ENCODE measurements around the gene EMILIN2. TPM values are rescaled to one million over a fixed set of nuclear protein-coding genes. Genes with fewer than 3 reads are reported as not detected.

The EMILIN2 gene
- total and polyA plus RNA-seq, 2 of the 8 experiments (the other 6 are each of a cell fraction or from before 2014, with no cell fraction given), result 6.0 to 7.5 TPM

DNA sequence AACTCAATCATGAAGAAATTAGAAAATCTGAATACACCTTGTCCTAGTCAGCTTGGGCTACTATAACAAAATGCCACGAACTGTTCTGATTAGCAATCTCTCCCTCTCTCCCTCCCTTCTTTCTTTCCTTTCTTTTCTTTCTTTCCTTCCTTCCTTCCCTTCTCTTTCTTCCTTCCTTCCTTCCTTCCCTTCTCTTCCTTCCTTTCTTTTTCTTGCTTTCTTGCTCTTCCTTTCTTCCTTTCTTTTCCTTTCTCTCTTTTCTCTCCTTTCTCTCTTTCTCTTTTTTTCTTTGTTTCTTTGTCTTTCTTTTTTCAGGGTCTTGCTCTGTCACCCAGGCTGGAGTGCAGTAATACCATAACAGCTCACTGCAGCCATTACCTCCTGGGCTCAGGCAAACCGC, 23.6 kb upstream of the EMILIN2 start (continued):
- TF ChIP-seq, protein P1, sequence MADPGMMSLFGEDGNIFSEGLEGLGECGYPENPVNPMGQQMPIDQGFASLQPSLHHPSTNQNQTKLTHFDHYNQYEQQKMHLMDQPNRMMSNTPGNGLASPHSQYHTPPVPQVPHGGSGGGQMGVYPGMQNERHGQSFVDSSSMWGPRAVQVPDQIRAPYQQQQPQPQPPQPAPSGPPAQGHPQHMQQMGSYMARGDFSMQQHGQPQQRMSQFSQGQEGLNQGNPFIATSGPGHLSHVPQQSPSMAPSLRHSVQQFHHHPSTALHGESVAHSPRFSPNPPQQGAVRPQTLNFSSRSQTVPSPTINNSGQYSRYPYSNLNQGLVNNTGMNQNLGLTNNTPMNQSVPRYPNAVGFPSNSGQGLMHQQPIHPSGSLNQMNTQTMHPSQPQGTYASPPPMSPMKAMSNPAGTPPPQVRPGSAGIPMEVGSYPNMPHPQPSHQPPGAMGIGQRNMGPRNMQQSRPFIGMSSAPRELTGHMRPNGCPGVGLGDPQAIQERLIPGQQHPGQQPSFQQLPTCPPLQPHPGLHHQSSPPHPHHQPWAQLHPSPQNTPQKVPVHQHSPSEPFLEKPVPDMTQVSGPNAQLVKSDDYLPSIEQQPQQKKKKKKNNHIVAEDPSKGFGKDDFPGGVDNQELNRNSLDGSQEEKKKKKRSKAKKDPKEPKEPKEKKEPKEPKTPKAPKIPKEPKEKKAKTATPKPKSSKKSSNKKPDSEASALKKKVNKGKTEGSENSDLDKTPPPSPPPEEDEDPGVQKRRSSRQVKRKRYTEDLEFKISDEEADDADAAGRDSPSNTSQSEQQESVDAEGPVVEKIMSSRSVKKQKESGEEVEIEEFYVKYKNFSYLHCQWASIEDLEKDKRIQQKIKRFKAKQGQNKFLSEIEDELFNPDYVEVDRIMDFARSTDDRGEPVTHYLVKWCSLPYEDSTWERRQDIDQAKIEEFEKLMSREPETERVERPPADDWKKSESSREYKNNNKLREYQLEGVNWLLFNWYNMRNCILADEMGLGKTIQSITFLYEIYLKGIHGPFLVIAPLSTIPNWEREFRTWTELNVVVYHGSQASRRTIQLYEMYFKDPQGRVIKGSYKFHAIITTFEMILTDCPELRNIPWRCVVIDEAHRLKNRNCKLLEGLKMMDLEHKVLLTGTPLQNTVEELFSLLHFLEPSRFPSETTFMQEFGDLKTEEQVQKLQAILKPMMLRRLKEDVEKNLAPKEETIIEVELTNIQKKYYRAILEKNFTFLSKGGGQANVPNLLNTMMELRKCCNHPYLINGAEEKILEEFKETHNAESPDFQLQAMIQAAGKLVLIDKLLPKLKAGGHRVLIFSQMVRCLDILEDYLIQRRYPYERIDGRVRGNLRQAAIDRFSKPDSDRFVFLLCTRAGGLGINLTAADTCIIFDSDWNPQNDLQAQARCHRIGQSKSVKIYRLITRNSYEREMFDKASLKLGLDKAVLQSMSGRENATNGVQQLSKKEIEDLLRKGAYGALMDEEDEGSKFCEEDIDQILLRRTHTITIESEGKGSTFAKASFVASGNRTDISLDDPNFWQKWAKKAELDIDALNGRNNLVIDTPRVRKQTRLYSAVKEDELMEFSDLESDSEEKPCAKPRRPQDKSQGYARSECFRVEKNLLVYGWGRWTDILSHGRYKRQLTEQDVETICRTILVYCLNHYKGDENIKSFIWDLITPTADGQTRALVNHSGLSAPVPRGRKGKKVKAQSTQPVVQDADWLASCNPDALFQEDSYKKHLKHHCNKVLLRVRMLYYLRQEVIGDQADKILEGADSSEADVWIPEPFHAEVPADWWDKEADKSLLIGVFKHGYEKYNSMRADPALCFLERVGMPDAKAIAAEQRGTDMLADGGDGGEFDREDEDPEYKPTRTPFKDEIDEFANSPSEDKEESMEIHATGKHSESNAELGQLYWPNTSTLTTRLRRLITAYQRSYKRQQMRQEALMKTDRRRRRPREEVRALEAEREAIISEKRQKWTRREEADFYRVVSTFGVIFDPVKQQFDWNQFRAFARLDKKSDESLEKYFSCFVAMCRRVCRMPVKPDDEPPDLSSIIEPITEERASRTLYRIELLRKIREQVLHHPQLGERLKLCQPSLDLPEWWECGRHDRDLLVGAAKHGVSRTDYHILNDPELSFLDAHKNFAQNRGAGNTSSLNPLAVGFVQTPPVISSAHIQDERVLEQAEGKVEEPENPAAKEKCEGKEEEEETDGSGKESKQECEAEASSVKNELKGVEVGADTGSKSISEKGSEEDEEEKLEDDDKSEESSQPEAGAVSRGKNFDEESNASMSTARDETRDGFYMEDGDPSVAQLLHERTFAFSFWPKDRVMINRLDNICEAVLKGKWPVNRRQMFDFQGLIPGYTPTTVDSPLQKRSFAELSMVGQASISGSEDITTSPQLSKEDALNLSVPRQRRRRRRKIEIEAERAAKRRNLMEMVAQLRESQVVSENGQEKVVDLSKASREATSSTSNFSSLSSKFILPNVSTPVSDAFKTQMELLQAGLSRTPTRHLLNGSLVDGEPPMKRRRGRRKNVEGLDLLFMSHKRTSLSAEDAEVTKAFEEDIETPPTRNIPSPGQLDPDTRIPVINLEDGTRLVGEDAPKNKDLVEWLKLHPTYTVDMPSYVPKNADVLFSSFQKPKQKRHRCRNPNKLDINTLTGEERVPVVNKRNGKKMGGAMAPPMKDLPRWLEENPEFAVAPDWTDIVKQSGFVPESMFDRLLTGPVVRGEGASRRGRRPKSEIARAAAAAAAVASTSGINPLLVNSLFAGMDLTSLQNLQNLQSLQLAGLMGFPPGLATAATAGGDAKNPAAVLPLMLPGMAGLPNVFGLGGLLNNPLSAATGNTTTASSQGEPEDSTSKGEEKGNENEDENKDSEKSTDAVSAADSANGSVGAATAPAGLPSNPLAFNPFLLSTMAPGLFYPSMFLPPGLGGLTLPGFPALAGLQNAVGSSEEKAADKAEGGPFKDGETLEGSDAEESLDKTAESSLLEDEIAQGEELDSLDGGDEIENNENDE (IDR thresholded peaks at IDR 0.05; ENCODE audit: insufficient replicate concordance, low read length), result no peak
- TF ChIP-seq CBX8 (IDR thresholded peaks at IDR 0.05; ENCODE audit: borderline replicate concordance, low read depth, low read length) (no peak), YY1 (IDR thresholded peaks at IDR 0.05; ENCODE audit: low read depth, low read length) (no peak), SIX5 (IDR thresholded peaks at IDR 0.05; ENCODE audit: low read depth, low read length) (no peak), BCL11A (IDR thresholded peaks at IDR 0.05; ENCODE audit: low read depth in 2 of 2, low read length in 2 of 2) (no peak), SP4 (IDR thresholded peaks at IDR 0.05; ENCODE audit: low read length) (no peak), JUND (IDR thresholded peaks at IDR 0.05; ENCODE audit: low read length) (no peak), HDAC2 (IDR thresholded peaks at IDR 0.05; ENCODE audit: borderline replicate concordance in 1 of 2, low read depth in 2 of 2, low read length in 2 of 2) (no peak), RAD21 (IDR thresholded peaks at IDR 0.05 in 1 of 2, conservative IDR thresholded peaks at IDR 0.05 in 1 of 2; ENCODE audit: low read depth in 2 of 2, low read length in 2 of 2) (no peak)
- TF ChIP-seq, protein P2, sequence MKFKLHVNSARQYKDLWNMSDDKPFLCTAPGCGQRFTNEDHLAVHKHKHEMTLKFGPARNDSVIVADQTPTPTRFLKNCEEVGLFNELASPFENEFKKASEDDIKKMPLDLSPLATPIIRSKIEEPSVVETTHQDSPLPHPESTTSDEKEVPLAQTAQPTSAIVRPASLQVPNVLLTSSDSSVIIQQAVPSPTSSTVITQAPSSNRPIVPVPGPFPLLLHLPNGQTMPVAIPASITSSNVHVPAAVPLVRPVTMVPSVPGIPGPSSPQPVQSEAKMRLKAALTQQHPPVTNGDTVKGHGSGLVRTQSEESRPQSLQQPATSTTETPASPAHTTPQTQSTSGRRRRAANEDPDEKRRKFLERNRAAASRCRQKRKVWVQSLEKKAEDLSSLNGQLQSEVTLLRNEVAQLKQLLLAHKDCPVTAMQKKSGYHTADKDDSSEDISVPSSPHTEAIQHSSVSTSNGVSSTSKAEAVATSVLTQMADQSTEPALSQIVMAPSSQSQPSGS (IDR thresholded peaks at IDR 0.05; ENCODE audit: low read length), result no peak
